ENCODE data around the gene PLCD3. TPM values are rescaled to one million over a fixed set of nuclear protein-coding genes. Genes with fewer than 3 reads are reported as not detected.

The PLCD3 gene
- total and polyA plus RNA-seq, 10 of the 15 experiments (the other 5 are each of a cell fraction or from before 2014, with no cell fraction given) = 0.02 to 1.6 (median 0.44) TPM

GRCh38 chr17:45113424-45113754 is 18.9 kb downstream of the PLCD3 start:
- Histone ChIP-seq H3K9ac (ENCODE audit: control insufficient read depth, insufficient read depth, low read length) (no peak overlapping the region), H2AFZ (ENCODE audit: control insufficient read depth, low read depth, low read length) (no peak overlapping the region), H3K9me3 (replicated peaks; ENCODE audit: control insufficient read depth, insufficient read depth, low read length) (no peaks in the 10 kb centered on the region), H4K20me1 (ENCODE audit: control insufficient read depth, insufficient read depth) (no peaks in the 10 kb centered on the region), H3K4me1 (ENCODE audit: control insufficient read depth, insufficient read depth, low read length) (peaks cover 11% of the 10 kb centered on the region; the same call in 1 of the 2 replicates), H3K79me2 (ENCODE audit: control insufficient read depth, insufficient read depth, low read length) (no peaks in the 10 kb centered on the region), H3K4me2 (ENCODE audit: control insufficient read depth, insufficient read depth) (no peak overlapping the region), H3K27me3 (replicated peaks in 1 of 2; ENCODE audit: control insufficient read depth in 2 of 2, insufficient read depth in 2 of 2, low read length in 1 of 2) (no peaks in the 10 kb centered on the region), H3K4me3 (no peak overlapping the region), H3K36me3 (ENCODE audit: control insufficient read depth in 2 of 2, insufficient read depth in 2 of 2, low read length in 1 of 2) (peaks cover 4 to 6% of the 10 kb centered on the region in 2 experiments; a peak in 3 of 4 replicates), H3K27ac (ENCODE audit: control insufficient read depth, insufficient read depth) (no peak overlapping the region)
- intact Hi-C loops (cut with micrococcal nuclease; ENCODE audit: unreplicated experiment) = loop anchor here (5.0 kb wide), 1 partner anchor 191 kb away; no protein-coding TSS in a partner anchor
- POLR2A ChIA-PET = no interaction called here
- RAD21 ChIA-PET (ENCODE audit: unreplicated experiment) = no interaction called here
- ATAC-seq (no peak), FAIRE-seq (no peak), DNase-seq (ENCODE audit: low read depth, low spot score) (no peak)
- WGBS (ENCODE audit: insufficient coverage, insufficient replicate concordance, low lambda C conversion rate, missing lambda C conversion rate) = 57% methylated on average over 9 of the region's 9 CpGs
- TF ChIP-seq E2F8 (IDR thresholded peaks at IDR 0.05; ENCODE audit: low read depth, partially characterized antibody) = no peak
- no peak for TF ChIP-seq HCFC1 (IDR thresholded peaks at IDR 0.05; ENCODE audit: low read length)
- TF ChIP-seq USF1 (IDR thresholded peaks at IDR 0.05; ENCODE audit: borderline replicate concordance, extremely low read length, insufficient read depth, low read depth, low read length) = no peak
- TF ChIP-seq RAD21 (IDR thresholded peaks at IDR 0.05; ENCODE audit: insufficient read depth, low read depth, low read length) = no peak
- in situ Hi-C loops (cut with MboI) = no loop called here
- BruUV-seq (replicated peaks) = no TSS peak
- CTCF ChIA-PET = no interaction called here
- SMC1A ChIA-PET (ENCODE audit: uncharacterized antibody, unreplicated experiment) = no interaction called here
